ENCODE measurements around the gene DNM3. TPM values are rescaled to one million over a fixed set of nuclear protein-coding genes. Genes with fewer than 3 reads are reported as not detected.

DNM3 gene
- total and polyA plus RNA-seq, 2 of the 8 experiments (the other 6 are each of a cell fraction or from before 2014, with no cell fraction given), result 2.0 to 8.5 TPM

- H3K79me1 ChIP-seq (ENCODE audit: low read depth, low read length), result no peaks in the 10 kb centered on the region
- no peak overlapping the region for H3K18ac ChIP-seq (ENCODE audit: extremely low read depth, low read length)
- no peaks in the 10 kb centered on the region for H3K9me3 ChIP-seq (ENCODE audit: insufficient read depth in 2 of 2, low read depth in 1 of 2, low read length in 1 of 2)
- no peak overlapping the region for H4K91ac ChIP-seq (replicated peaks; ENCODE audit: insufficient read length, low read length)
- H3K9ac ChIP-seq (replicated peaks in 1 of 4; ENCODE audit: extremely low read depth in 1 of 4, low read depth in 3 of 4, low read length in 3 of 4), result no peak overlapping the region
- H3K23ac ChIP-seq (ENCODE audit: insufficient read length), result no peak overlapping the region
- H3K27me3 ChIP-seq (replicated peaks in 1 of 4; ENCODE audit: control insufficient read depth in 3 of 4, extremely low read depth in 1 of 4, insufficient read depth in 3 of 4, low read length in 3 of 4), result no peaks in the 10 kb centered on the region
- no peak overlapping the region for H3K27ac ChIP-seq (ENCODE audit: low read depth, low read length)
- H2BK5ac ChIP-seq (ENCODE audit: low read depth, low read length), result no peak overlapping the region
- no peak for FAIRE-seq
- H3K23me2 ChIP-seq (ENCODE audit: low read depth, low read length), result no peaks in the 10 kb centered on the region
- no peak overlapping the region for H3K56ac ChIP-seq (replicated peaks; ENCODE audit: insufficient read length, low read depth, low read length)
- H2BK12ac ChIP-seq (ENCODE audit: low read depth, low read length), result no peak overlapping the region
- no peaks in the 10 kb centered on the region for H3K36me3 ChIP-seq (ENCODE audit: control insufficient read depth in 2 of 4, insufficient read depth in 4 of 4, low read length in 3 of 4)
- ChIA-PET POLR2A (ENCODE audit: partially characterized antibody) (no interaction called here), CTCF (ENCODE audit: partially characterized antibody) (no interaction called here)
- no peak overlapping the region for H4K5ac ChIP-seq (ENCODE audit: insufficient read length, low read depth, low read length)
- H2AK5ac ChIP-seq (ENCODE audit: low read depth, low read length), result no peak overlapping the region
- no peak overlapping the region for H3K4me3 ChIP-seq (ENCODE audit: extremely low read depth in 1 of 4, insufficient read depth in 2 of 4, low read depth in 3 of 4, low read length in 4 of 4)
- H3K14ac ChIP-seq (ENCODE audit: insufficient read length), result no peak overlapping the region
- no peak overlapping the region for H3K4ac ChIP-seq (replicated peaks; ENCODE audit: insufficient read length, low read depth, low read length)
- H2BK120ac ChIP-seq (replicated peaks; ENCODE audit: low read depth, low read length), result no peak overlapping the region
- no peak overlapping the region for H3K4me2 ChIP-seq (ENCODE audit: insufficient read depth in 1 of 2, low read depth in 2 of 2, low read length in 2 of 2)
- no peak overlapping the region for H4K8ac ChIP-seq (ENCODE audit: extremely low read depth, insufficient read depth, low read length)
- no peaks in the 10 kb centered on the region for H3K4me1 ChIP-seq (replicated peaks in 1 of 4; ENCODE audit: control insufficient read depth in 3 of 4, insufficient read depth in 4 of 4, low read length in 3 of 4)
- no peak overlapping the region for H2BK15ac ChIP-seq (ENCODE audit: low read length)
- WGBS, 2 experiments (ENCODE audit: extremely low coverage in 1 of 2, insufficient coverage in 1 of 2, insufficient read length in 1 of 2, insufficient replicate concordance in 2 of 2, low coverage in 1 of 2, low lambda C conversion rate in 2 of 2, missing lambda C conversion rate in 1 of 2), result 96% methylated on average over 1 of the region's 1 CpG; no CpG with 5 or more reads in 1 of the 2 experiments
- no peak overlapping the region for H2AFZ ChIP-seq (ENCODE audit: low read length)
- no peaks in the 10 kb centered on the region for H3K79me2 ChIP-seq (ENCODE audit: control insufficient read depth in 1 of 2, insufficient read depth in 2 of 2, low read length in 2 of 2)
- no peak overlapping the region for H2BK20ac ChIP-seq (ENCODE audit: low read length)
- no peak for DNase-seq (ENCODE audit: low read depth in 1 of 2, low spot score in 2 of 2)
- no peaks in the 10 kb centered on the region for H4K20me1 ChIP-seq (replicated peaks in 1 of 2; ENCODE audit: control insufficient read depth in 1 of 2, insufficient read depth in 2 of 2, low read length in 2 of 2)
- TF ChIP-seq ATF2 (IDR thresholded peaks at IDR 0.05; ENCODE audit: low read length) (no peak), HDAC6 (IDR thresholded peaks at IDR 0.05; ENCODE audit: low read depth, low read length) (no peak), SUZ12 (IDR thresholded peaks at IDR 0.05; ENCODE audit: low read length) (no peak), BACH1 (IDR thresholded peaks at IDR 0.05; ENCODE audit: low read length) (no peak), TAF1 (IDR thresholded peaks at IDR 0.05; ENCODE audit: low read depth, low read length) (no peak), EZH2 (IDR thresholded peaks at IDR 0.05; ENCODE audit: low read depth, low read length, severe bottlenecking) (no peak), ZNF274 (IDR thresholded peaks at IDR 0.05; ENCODE audit: borderline replicate concordance, extremely low read depth, low read length) (no peak), KDM5A (IDR thresholded peaks at IDR 0.05; ENCODE audit: low read length) (no peak), YY1 (IDR thresholded peaks at IDR 0.05; ENCODE audit: low read depth, low read length) (no peak), SIN3A (conservative IDR thresholded peaks at IDR 0.05 in 1 of 2, IDR thresholded peaks at IDR 0.05 in 1 of 2; ENCODE audit: low read depth in 1 of 2, low read length in 2 of 2) (no peak), SP4 (IDR thresholded peaks at IDR 0.05; ENCODE audit: low read length) (no peak), HDAC2 (IDR thresholded peaks at IDR 0.05; ENCODE audit: borderline replicate concordance in 1 of 2, low read depth in 2 of 2, low read length in 2 of 2) (no peak), KDM4A (IDR thresholded peaks at IDR 0.05; ENCODE audit: low read depth, low read length, severe bottlenecking) (no peak)
Observed at GRCh38 chr1:172244865-172245264, 403.6 kb downstream of the DNM3 start.

Measured in H1 (cell line).